Ascending aorta (tissue), 2 donors: ENCODE results near the gene ABAT. TPM values are rescaled to one million over a fixed set of nuclear protein-coding genes. Genes with fewer than 3 reads are reported as not detected.

ENCODE experiments used
- DNase-seq, 2 donors: peaks; one replicate each; pipeline ENCODE4 v3.0.0-alpha.2; 2019; ENCODE audit warnings: low spot score in 2 of 2
- H3K27ac ChIP-seq, 2 donors: fragments of 200-600 bp; sonication (generic); one replicate each; pipeline ENCODE4 v1.5.1; 2016 to 2017; ENCODE audit warnings: mild to moderate bottlenecking in 1 of 2
- H3K27me3 ChIP-seq: fragments of 200-600 bp; sonication (generic); one replicate; pipeline ENCODE4 v1.5.1; 2017
- H3K36me3 ChIP-seq, 2 donors: fragments of 200-600 bp; sonication (generic); one replicate each; pipeline ENCODE4 v1.5.1; 2016
- H3K4me1 ChIP-seq, 2 donors: fragments of 200-600 bp; sonication (generic); one replicate each; pipeline ENCODE4 v1.5.1; 2016 to 2017; ENCODE audit warnings: mild to moderate bottlenecking in 1 of 2
- H3K4me3 ChIP-seq, 2 donors: fragments of 200-600 bp; sonication (generic); one replicate each; pipeline ENCODE4 v1.5.1; 2016 to 2017; ENCODE audit warnings: mild to moderate bottlenecking in 1 of 2
- H3K9me3 ChIP-seq, 2 donors: fragments of 200-600 bp; sonication (generic); one replicate each; pipeline ENCODE4 v1.5.1; 2016
- intact Hi-C: fragments of 100-400 bp; cut with DNase I; formaldehyde crosslinking; loops from one replicate; pipeline ENCODE4 v1.15.1; 2023
- total RNA-seq: library from RNA; depleted of rRNA; stranded (reverse); fragments of >200 nt; gene quantifications from one replicate; pipeline ENCODE4 v1.1.0, GENCODE V29; 2016
- TF ChIP-seq, protein P1 (sequence below), 3 experiments: fragments of 200-600 bp in 2 of 3; fragments of 450-650 bp in 1 of 3; sonication (generic) in 2 of 3; IDR thresholded peaks; one replicate each; pipeline ENCODE4 v1.5.1; 2016 to 2019; ENCODE audit warnings: antibody characterized with exemption in 3 of 3, mild to moderate bottlenecking in 1 of 3, moderate library complexity in 1 of 3

The ABAT gene
- total RNA-seq, 1 donor from 2014 or later, result 1.8 TPM

DNA sequence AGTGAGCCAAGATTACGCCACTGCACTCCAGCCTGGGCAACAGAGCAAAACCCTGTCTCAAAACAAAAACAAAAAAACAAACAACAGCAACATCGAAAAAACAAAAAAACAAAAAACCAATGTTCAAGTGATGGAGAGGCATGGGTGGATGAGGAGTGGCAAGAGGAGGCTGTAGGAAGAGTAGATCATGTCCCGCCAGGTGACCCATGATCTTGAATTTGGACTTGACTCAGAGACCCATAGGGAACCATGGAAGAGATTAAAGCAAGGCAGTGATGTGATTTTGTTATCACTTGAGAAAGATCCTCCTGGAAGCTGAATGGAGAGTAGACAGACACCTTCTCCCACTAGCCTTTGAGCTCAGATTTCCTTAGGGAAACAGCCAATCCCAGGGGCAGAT is 11.2 kb downstream of the ABAT start:
- TF ChIP-seq, protein P1, sequence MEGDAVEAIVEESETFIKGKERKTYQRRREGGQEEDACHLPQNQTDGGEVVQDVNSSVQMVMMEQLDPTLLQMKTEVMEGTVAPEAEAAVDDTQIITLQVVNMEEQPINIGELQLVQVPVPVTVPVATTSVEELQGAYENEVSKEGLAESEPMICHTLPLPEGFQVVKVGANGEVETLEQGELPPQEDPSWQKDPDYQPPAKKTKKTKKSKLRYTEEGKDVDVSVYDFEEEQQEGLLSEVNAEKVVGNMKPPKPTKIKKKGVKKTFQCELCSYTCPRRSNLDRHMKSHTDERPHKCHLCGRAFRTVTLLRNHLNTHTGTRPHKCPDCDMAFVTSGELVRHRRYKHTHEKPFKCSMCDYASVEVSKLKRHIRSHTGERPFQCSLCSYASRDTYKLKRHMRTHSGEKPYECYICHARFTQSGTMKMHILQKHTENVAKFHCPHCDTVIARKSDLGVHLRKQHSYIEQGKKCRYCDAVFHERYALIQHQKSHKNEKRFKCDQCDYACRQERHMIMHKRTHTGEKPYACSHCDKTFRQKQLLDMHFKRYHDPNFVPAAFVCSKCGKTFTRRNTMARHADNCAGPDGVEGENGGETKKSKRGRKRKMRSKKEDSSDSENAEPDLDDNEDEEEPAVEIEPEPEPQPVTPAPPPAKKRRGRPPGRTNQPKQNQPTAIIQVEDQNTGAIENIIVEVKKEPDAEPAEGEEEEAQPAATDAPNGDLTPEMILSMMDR (IDR thresholded peaks at IDR 0.05), result no peak

DNA sequence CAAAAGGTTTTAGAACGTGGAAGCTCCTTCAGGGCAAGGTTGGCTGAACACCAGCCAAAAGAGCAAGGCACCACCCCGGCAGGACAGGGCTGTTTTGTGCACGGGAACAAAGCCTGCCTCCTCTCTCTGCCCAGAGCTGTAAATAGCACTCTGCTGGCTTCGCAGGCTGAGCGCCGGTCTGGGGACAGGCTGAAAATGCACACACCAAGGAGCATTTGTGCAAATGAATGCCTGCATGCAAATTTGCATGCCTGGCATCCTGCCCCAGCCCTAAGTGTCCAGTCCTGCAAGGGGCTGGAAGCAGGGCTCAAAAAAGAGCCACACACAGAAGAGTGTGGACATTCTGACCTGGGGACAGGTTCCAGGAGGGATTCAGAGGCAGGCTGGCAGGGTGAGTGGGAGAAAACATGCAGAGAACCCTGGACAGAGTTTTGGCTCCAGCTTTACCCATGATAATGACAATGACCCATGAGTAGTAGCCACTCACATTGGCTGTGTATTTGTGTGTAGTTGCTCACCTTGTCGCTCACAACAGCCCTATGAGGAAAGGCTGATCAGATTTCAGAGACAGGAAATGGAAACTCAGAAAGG is 11.7 kb downstream of the ABAT start:
- TF ChIP-seq, protein P1 (IDR thresholded peaks at IDR 0.05), result no peak
- Histone ChIP-seq H3K27me3 (no peaks in the 10 kb centered on the region), H3K36me3 (no peaks in the 10 kb centered on the region), H3K9me3 (peaks cover 5 to 12% of the 10 kb centered on the region in 2 donors), H3K27ac (no peak overlapping the region), H3K4me1 (no peaks in the 10 kb centered on the region), H3K4me3 (no peak overlapping the region)
- no peak for DNase-seq
- intact Hi-C loops, result no loop called here

More for the DNA sequence above, 11.2 kb downstream of the ABAT start:
- Histone ChIP-seq H3K36me3 (no peaks in the 10 kb centered on the region), H3K4me3 (no peak overlapping the region), H3K4me1 (no peaks in the 10 kb centered on the region), H3K27ac (no peak overlapping the region), H3K9me3 (peaks cover 5 to 12% of the 10 kb centered on the region in 2 donors), H3K27me3 (no peaks in the 10 kb centered on the region)
- intact Hi-C loops, result no loop called here
- DNase-seq, result no peak

DNA sequence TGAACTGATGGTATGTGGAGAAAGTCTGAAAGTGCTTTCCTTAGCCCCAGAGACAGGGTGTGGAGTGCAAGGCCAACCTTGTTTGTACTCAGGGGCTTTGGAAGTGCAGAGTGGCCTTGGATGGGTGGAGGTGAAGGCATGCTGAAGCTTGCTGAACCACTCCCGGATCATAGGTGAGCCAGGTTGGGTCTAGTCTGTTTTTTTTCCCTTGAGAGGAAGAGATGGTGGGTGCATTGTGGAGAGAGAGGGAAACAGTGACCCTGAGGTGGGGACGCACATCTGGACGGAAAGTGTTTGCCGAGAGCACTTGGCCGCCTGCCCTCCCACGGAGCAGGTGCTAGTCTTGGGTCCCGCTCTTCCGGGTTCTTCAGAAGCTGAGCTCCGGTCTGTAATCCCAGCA is 12.5 kb downstream of the ABAT start:
- Histone ChIP-seq H3K27ac (no peak overlapping the region), H3K36me3 (no peaks in the 10 kb centered on the region), H3K4me1 (no peaks in the 10 kb centered on the region), H3K27me3 (no peaks in the 10 kb centered on the region), H3K9me3 (peaks cover 5 to 12% of the 10 kb centered on the region in 2 donors), H3K4me3 (no peak overlapping the region)
- TF ChIP-seq, protein P1 (IDR thresholded peaks at IDR 0.05), result no peak
- intact Hi-C loops, result no loop called here
- DNase-seq, result no peak

DNA sequence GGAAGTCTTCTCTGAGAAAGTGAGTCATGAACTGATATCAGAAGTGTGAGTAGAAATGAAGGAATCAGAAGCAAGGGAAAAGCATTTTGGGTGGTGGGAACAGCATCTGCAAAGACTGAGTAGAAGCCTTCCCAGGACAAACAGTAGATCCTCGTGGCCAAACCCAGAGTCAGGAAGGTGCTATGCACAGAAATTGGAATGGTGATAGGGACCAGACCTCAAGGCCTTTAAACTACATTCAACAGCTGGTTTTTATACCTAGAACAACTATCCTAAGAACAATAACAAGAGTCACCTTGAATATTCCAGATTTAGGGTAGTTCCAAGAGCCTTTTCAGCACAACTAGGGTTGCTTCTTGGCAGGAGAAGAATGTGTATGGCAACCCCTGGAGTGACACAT is 15.3 kb downstream of the ABAT start:
- H3K4me1 ChIP-seq, result no peaks in the 10 kb centered on the region
- TF ChIP-seq, protein P1 (IDR thresholded peaks at IDR 0.05), result no peak
- no peaks in the 10 kb centered on the region for H3K36me3 ChIP-seq
- intact Hi-C loops, result no loop called here
- H3K27ac ChIP-seq, result no peak overlapping the region
- DNase-seq, result no peak
- no peak overlapping the region for H3K4me3 ChIP-seq
- no peaks in the 10 kb centered on the region for H3K27me3 ChIP-seq
- H3K9me3 ChIP-seq, result peaks cover 5 to 12% of the 10 kb centered on the region in 2 donors

DNA sequence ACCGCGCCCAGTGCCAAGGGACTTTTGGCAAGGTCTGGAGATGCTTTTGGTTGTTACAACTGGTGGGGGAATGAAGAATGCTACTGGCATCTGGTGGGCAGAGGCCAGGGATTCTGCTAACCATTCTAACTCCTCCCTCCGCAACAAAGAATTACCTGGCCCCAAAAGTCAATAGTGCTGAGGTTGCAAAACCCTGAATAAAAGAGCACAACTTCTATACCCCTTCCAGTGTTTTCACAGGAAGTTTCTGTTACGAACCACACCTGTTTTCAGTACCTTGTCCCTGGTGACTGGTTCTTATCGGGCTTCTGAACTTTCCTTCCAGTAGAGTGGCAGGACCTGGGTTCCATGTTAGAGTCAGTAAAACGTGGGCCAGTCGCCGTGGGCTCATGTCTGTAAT is 17.3 kb downstream of the ABAT start:
- Histone ChIP-seq H3K27ac (no peak overlapping the region), H3K4me3 (no peak overlapping the region), H3K9me3 (peaks cover 5 to 12% of the 10 kb centered on the region in 2 donors), H3K4me1 (no peaks in the 10 kb centered on the region), H3K27me3 (no peaks in the 10 kb centered on the region), H3K36me3 (no peaks in the 10 kb centered on the region)
- TF ChIP-seq, protein P1 (IDR thresholded peaks at IDR 0.05), result no peak
- intact Hi-C loops, result no loop called here
- DNase-seq, result no peak
